SK-N-SH treated with all-trans-retinoic acid at 6 μM for 48 hours (cell line): ENCODE data around the gene SLC25A31.

Experiments
- ATAC-seq: fragments of 200-7000 bp; cut with Tn5 transposase; 3 replicates; pipeline ENCODE4 v1.9.1; 2020; ENCODE audit warnings: mild to moderate bottlenecking, moderate library complexity
- ARNTL ChIP-seq: fragments of 450-650 bp; formaldehyde crosslinking; IDR thresholded peaks from 2 replicates; pipeline ENCODE4 v1.5.0; 2020; ENCODE audit warnings: low read depth, mild to moderate bottlenecking, moderate library complexity, borderline replicate concordance
- BACH2 ChIP-seq: fragments of 250-450 bp; sonication (Bioruptor Pico); IDR thresholded peaks from 2 replicates; pipeline ENCODE4 v1.9.0; 2021; ENCODE audit warnings: mild to moderate bottlenecking, borderline replicate concordance
- CSDC2 ChIP-seq: fragments of 250-450 bp; sonication (Bioruptor Pico); IDR thresholded peaks from 2 replicates; pipeline ENCODE4 v1.5.0; 2020; ENCODE audit warnings: mild to moderate bottlenecking, moderate library complexity
- CSRNP3 ChIP-seq: fragments of 250-450 bp; sonication (Bioruptor Pico); IDR thresholded peaks from 2 replicates; pipeline ENCODE4 v1.5.1; 2021; ENCODE audit warnings: mild to moderate bottlenecking, moderate library complexity
- GLIS3 ChIP-seq: fragments of 250-450 bp; sonication (Bioruptor Pico); IDR thresholded peaks from 2 replicates; pipeline ENCODE4 v1.5.0; 2020; ENCODE audit warnings: mild to moderate bottlenecking, moderate library complexity
- ISL1 ChIP-seq: fragments of 250-450 bp; sonication (Bioruptor Pico); IDR thresholded peaks from 2 replicates; pipeline ENCODE4 v2.1.2; 2022; ENCODE audit warnings: mild to moderate bottlenecking, moderate library complexity
- OSR1 ChIP-seq: fragments of 250-450 bp; sonication (Bioruptor Pico); IDR thresholded peaks from 2 replicates; pipeline ENCODE4 v1.8.0; 2022; ENCODE audit warnings: moderate library complexity, mild to moderate bottlenecking, inconsistent platforms
- PATZ1 ChIP-seq: fragments of 250-450 bp; sonication (Bioruptor Pico); IDR thresholded peaks from 2 replicates; pipeline ENCODE4 v1.8.0; 2020; ENCODE audit warnings: mild to moderate bottlenecking, moderate library complexity, borderline replicate concordance
- POU6F1 ChIP-seq: fragments of 250-450 bp; sonication (Bioruptor Pico); IDR thresholded peaks from 2 replicates; pipeline ENCODE4 v1.8.0; 2021; ENCODE audit warnings: low read depth, mild to moderate bottlenecking, moderate library complexity, borderline replicate concordance
- PPARA ChIP-seq: fragments of 250-450 bp; sonication (Bioruptor Pico); IDR thresholded peaks from 2 replicates; pipeline ENCODE4 v1.5.0; 2020; ENCODE audit warnings: mild to moderate bottlenecking, borderline replicate concordance
- RARB ChIP-seq: fragments of 250-450 bp; sonication (Bioruptor Pico); IDR thresholded peaks from 2 replicates; pipeline ENCODE4 v1.8.0; 2021; ENCODE audit warnings: mild to moderate bottlenecking, moderate library complexity
- SNAI2 ChIP-seq: fragments of 250-450 bp; sonication (Bioruptor Pico); IDR thresholded peaks from 2 replicates; pipeline ENCODE4 v1.5.0; 2020; ENCODE audit warnings: mild to moderate bottlenecking, moderate library complexity
- TCF4 ChIP-seq: fragments of 250-450 bp; sonication (Bioruptor Pico); IDR thresholded peaks from 2 replicates; pipeline ENCODE4 v1.8.0; 2021; ENCODE audit warnings: mild to moderate bottlenecking, moderate library complexity, borderline replicate concordance
- TOX ChIP-seq: fragments of 250-450 bp; sonication (Bioruptor Pico); IDR thresholded peaks from 2 replicates; pipeline ENCODE4 v1.8.0; 2021; ENCODE audit warnings: mild to moderate bottlenecking, moderate library complexity, borderline replicate concordance
- ZC3H10 ChIP-seq: fragments of 250-450 bp; sonication (Bioruptor Pico); IDR thresholded peaks from 2 replicates; pipeline ENCODE4 v1.5.1; 2021; ENCODE audit warnings: mild to moderate bottlenecking, moderate library complexity
- ZFP3 ChIP-seq: fragments of 250-450 bp; sonication (Bioruptor Pico); IDR thresholded peaks from 2 replicates; pipeline ENCODE4 v1.5.0; 2020; ENCODE audit warnings: mild to moderate bottlenecking, moderate library complexity
- ZFP30 ChIP-seq: fragments of 450-650 bp; formaldehyde crosslinking; IDR thresholded peaks from 2 replicates; pipeline ENCODE4 v1.5.0; 2022; ENCODE audit warnings: mild to moderate bottlenecking, moderate library complexity
- ZNF565 ChIP-seq: fragments of 450-650 bp; formaldehyde crosslinking; conservative IDR thresholded peaks from 2 replicates; pipeline ENCODE4 v1.5.0; 2020; ENCODE audit warnings: low read depth, mild to moderate bottlenecking, moderate library complexity
- ZNF70 ChIP-seq: fragments of 450-650 bp; formaldehyde crosslinking; IDR thresholded peaks from 2 replicates; pipeline ENCODE4 v1.5.0; 2020; ENCODE audit warnings: mild to moderate bottlenecking, moderate library complexity
- ZNF8 ChIP-seq: fragments of 450-650 bp; formaldehyde crosslinking; IDR thresholded peaks from 2 replicates; pipeline ENCODE4 v1.5.0; 2020; ENCODE audit warnings: mild to moderate bottlenecking, moderate library complexity
- TF ChIP-seq, protein P1 (sequence below): fragments of 250-450 bp; sonication (Bioruptor Pico); IDR thresholded peaks from 2 replicates; pipeline ENCODE4 v1.5.1; 2020; ENCODE audit warnings: low read depth, mild to moderate bottlenecking, moderate library complexity

Gene SLC25A31

GRCh38 chr4:127799711-127800110 lies 69.5 kb downstream of the SLC25A31 start (continued):
- TF ChIP-seq BACH2 (CRISPR knock-in tag) (no peak), ZNF70 (CRISPR knock-in tag) (no peak), RARB (CRISPR knock-in tag) (no peak), CSRNP3 (CRISPR knock-in tag) (no peak), TOX (CRISPR knock-in tag) (no peak), ARNTL (no peak), CSDC2 (CRISPR knock-in tag) (no peak), ZNF8 (no peak), POU6F1 (CRISPR knock-in tag) (no peak), ZFP30 (CRISPR knock-in tag) (no peak), ZNF565 (CRISPR knock-in tag) (no peak)

- ATAC-seq: peak; percentile 70
- no peak for TF ChIP-seq PPARA (CRISPR knock-in tag)
- no peak for TF ChIP-seq BACH2 (CRISPR knock-in tag)
- no peak for TF ChIP-seq GLIS3 (CRISPR knock-in tag)
- TF ChIP-seq PATZ1 (CRISPR knock-in tag): no peak
- no peak for TF ChIP-seq CSDC2 (CRISPR knock-in tag)
- TF ChIP-seq ZNF565 (CRISPR knock-in tag): no peak
- no peak for TF ChIP-seq ZNF70 (CRISPR knock-in tag)
- no peak for TF ChIP-seq ZFP30 (CRISPR knock-in tag)
- no peak for TF ChIP-seq ZFP3 (CRISPR knock-in tag)
- no peak for TF ChIP-seq ZNF8
- TF ChIP-seq OSR1: no peak
- TF ChIP-seq ZC3H10 (CRISPR knock-in tag): no peak
- TF ChIP-seq POU6F1 (CRISPR knock-in tag): no peak
- TF ChIP-seq ARNTL: no peak
- no peak for TF ChIP-seq TCF4 (CRISPR knock-in tag)
Observed at GRCh38 chr4:127809173-127809800, 79.1 kb downstream of the SLC25A31 start.

GRCh38 chr4:127810551-127810950 lies 80.4 kb downstream of the SLC25A31 start:
- TF ChIP-seq ISL1 (CRISPR knock-in tag): no peak
- TF ChIP-seq ZNF70 (CRISPR knock-in tag): no peak
- no peak for TF ChIP-seq CSDC2 (CRISPR knock-in tag)
- TF ChIP-seq ZFP30 (CRISPR knock-in tag): no peak
- TF ChIP-seq CSRNP3 (CRISPR knock-in tag): no peak
- TF ChIP-seq SNAI2 (CRISPR knock-in tag): no peak
- TF ChIP-seq TOX (CRISPR knock-in tag): no peak
- TF ChIP-seq PPARA (CRISPR knock-in tag): no peak
- no peak for TF ChIP-seq ZC3H10 (CRISPR knock-in tag)
- TF ChIP-seq, protein P1, sequence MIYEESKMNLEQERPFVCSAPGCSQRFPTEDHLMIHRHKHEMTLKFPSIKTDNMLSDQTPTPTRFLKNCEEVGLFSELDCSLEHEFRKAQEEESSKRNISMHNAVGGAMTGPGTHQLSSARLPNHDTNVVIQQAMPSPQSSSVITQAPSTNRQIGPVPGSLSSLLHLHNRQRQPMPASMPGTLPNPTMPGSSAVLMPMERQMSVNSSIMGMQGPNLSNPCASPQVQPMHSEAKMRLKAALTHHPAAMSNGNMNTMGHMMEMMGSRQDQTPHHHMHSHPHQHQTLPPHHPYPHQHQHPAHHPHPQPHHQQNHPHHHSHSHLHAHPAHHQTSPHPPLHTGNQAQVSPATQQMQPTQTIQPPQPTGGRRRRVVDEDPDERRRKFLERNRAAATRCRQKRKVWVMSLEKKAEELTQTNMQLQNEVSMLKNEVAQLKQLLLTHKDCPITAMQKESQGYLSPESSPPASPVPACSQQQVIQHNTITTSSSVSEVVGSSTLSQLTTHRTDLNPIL (CRISPR knock-in tag): no peak
- no peak for TF ChIP-seq POU6F1 (CRISPR knock-in tag)
- TF ChIP-seq ZNF8: no peak
- TF ChIP-seq PATZ1 (CRISPR knock-in tag): no peak
- TF ChIP-seq, all 23 proteins: peak for 0
- ATAC-seq: no peak
